T-helper 1 cell (primary cell): Measurements from ENCODE around the gene LYG1.
"Not testable (repeated sequence)": the region's sequence is repeated elsewhere in the genome, so short reads cannot be mapped to it uniquely, and the experiment has no call there.

Experiments used
- DNase-seq, 5 donors: peaks; one replicate each; pipeline ENCODE4 v3.0.0-alpha.2; 2012 to 2020
- total RNA-seq, 4 donors: gene quantifications; one replicate each; lab custom pipeline; 2026; lab: John Stamatoyannopoulos, UW

Gene LYG1
- total RNA-seq: 0.71 to 3.5 (median 1.7) reads per million in 4 donors

- DNase-seq: not testable (repeated sequence)
These were observed at the start of gene LYG1 for GRCh38 chr2:99301097-99301496. LYG1 (minus strand) TSS chr2:99301197; CDS start chr2:99295670, 5,527 bp downstream.

- DNase-seq: no peak
These were observed 49.2 kb upstream of the LYG1 start for GRCh38 chr2:99350194-99350593.

- no peak for DNase-seq
These were observed 47.2 kb upstream of the LYG1 start for GRCh38 chr2:99348173-99348572.

GRCh38 chr2:99346218-99346617, 45.2 kb upstream of the LYG1 start:
- DNase-seq: no peak

GRCh38 chr2:99345446-99345845, 44.4 kb upstream of the LYG1 start:
- not testable (repeated sequence) for DNase-seq

GRCh38 chr2:99342536-99342935, 41.5 kb upstream of the LYG1 start:
- DNase-seq: no peak

- no peak for DNase-seq
These were observed 39.8 kb upstream of the LYG1 start for GRCh38 chr2:99340669-99341236.

GRCh38 chr2:99338029-99338585, 37.1 kb upstream of the LYG1 start:
- DNase-seq: peak in 1 of 5 donors; percentile 22

GRCh38 chr2:99337113-99338028, 36.4 kb upstream of the LYG1 start, which contains the start of gene EIF5B:
EIF5B (plus strand) TSS chr2:99337389; CDS start chr2:99337555, 166 bp downstream.
- peak; percentile 77 to 97 (median 81) for DNase-seq

- DNase-seq: peak in 1 of 5 donors; percentile 9
These were observed 35.8 kb upstream of the LYG1 start for GRCh38 chr2:99336804-99337112.

- DNase-seq: peak; percentile 97 to 99 (median 98)
These were observed 35.2 kb upstream of the LYG1 start, which contains the start of gene TXNDC9 for GRCh38 chr2:99335911-99336803. TXNDC9 (minus strand) TSS chr2:99336333; CDS start chr2:99333210, 3,123 bp downstream.

- no peak for DNase-seq
These were observed 24.4 kb upstream of the LYG1 start for GRCh38 chr2:99325384-99325783.

- not testable (repeated sequence) for DNase-seq
These were observed 16.8 kb upstream of the LYG1 start for GRCh38 chr2:99317873-99318200.

GRCh38 chr2:99317161-99317872, 16.3 kb upstream of the LYG1 start:
- DNase-seq: no peak

- DNase-seq: no peak
These were observed 1.4 kb downstream of the LYG1 start for GRCh38 chr2:99299580-99299979.

- DNase-seq: no peak
These were observed 3.0 kb downstream of the LYG1 start for GRCh38 chr2:99297994-99298393.

GRCh38 chr2:99285526-99285925, 15.5 kb downstream of the LYG1 start:
- no peak for DNase-seq

- no peak for DNase-seq
These were observed 20.9 kb downstream of the LYG1 start for GRCh38 chr2:99279969-99280695.

- no peak for DNase-seq
These were observed 22.2 kb downstream of the LYG1 start for GRCh38 chr2:99278793-99279291.

GRCh38 chr2:99278195-99278765, 22.7 kb downstream of the LYG1 start:
- not testable (repeated sequence) for DNase-seq

- DNase-seq: no peak
These were observed 25.1 kb downstream of the LYG1 start for GRCh38 chr2:99275882-99276281.
